GM19463 (cell line): Measurements from ENCODE around the gene B4GAT1.
A peak's percentile ranks its signal among the peaks of the same experiment; 100 is the strongest.
"Not testable (repeated sequence)": the region's sequence is repeated elsewhere in the genome, so short reads cannot be mapped to it uniquely, and the experiment has no call there.

Experiments used
- ATAC-seq: cut with Tn5 transposase; IDR thresholded peaks from one replicate; pipeline ENCODE4 v1.9.1; 2021; ENCODE audit warnings: mild to moderate bottlenecking, moderate library complexity; ENCODE audit not compliant: unreplicated experiment

Gene B4GAT1

DNA sequence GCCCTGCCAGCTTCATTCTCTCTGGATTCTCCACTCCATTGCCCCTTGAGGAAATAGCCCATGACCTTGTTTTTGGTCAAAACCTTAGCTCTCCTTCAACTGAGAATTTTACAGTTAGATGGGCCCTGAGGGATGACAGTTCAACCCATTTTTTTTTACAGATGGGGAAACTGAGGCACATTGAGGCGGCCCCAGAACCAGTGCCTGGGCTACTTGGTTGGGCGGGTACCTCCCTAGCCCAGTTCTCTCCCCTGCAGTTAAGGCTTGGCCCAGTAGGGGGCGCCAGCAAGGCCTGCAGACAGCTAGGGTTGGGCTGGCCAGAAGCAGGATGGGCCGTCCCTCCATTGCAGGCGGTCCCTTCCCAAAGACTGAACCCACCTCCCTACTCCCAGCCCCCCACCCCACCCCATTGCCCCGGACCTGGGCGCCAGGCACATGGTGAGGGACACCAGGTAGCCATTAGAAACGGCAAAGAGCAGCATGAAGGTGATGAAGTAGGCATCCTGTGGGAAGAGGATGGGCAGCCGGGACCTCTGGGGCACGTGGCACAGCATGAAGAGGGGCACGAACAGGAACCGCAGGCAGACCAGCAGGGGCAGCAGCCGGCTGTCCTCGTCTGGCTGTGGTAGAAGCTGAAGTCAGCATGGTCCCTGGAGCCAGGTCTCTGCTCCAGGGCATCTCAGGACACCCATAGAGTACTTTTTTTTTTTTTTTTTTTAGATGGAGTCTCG is 16.5 kb upstream of the B4GAT1 start:
- no peak for ATAC-seq

DNA sequence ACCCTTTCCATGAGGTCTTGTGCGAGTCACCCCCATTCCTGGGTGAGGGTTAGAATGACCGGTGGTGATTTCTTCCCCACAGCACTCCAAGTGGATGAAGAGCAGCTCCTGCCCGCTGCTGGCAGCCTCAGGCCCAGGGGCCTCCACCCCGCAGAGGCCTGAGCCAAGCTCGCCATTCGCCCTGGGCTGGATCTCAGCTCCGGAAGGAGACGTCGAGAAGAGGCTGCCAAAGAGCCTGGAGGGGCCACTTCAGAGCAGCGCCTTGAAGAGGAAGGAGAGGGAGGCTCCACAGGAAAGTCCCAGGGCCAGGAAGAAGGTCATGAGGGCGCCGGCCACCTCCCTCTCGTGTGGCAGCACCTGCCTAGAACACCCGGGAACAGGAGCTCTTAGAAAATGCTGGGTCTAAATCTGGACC is 15.8 kb upstream of the B4GAT1 start:
- no peak for ATAC-seq

DNA sequence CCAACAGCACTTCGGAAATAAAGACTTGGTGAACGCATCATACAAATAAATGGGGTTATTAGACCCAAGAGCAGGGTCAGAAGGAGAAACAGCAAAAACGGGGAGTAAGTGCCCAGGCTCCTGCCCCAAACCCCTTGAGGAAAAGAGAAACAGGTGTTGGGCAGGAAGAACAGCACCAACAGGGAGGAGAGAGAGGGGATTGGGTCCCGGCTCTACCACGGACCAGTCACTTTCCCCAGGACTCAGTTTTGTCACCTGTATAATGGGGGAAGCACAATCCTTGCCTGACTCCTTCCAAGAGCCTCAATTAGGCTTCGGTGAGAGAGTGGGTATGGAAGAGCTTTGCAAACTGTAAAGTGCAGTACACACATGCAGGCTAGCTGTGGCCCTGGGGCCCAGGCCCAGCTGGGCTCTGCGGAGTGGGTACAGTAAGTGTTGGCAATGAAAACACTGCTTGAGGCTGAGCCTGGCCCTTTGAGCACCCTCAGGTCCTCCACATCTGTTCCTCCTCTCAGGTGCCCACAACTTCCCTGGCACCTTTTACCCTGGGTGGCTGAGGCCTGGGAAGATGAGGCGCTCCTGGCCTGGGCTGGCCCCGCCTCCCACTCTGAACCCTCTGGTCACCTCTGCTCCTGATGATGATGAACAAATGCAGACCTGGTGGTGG is 15.2 kb upstream of the B4GAT1 start:
- no peak for ATAC-seq

DNA sequence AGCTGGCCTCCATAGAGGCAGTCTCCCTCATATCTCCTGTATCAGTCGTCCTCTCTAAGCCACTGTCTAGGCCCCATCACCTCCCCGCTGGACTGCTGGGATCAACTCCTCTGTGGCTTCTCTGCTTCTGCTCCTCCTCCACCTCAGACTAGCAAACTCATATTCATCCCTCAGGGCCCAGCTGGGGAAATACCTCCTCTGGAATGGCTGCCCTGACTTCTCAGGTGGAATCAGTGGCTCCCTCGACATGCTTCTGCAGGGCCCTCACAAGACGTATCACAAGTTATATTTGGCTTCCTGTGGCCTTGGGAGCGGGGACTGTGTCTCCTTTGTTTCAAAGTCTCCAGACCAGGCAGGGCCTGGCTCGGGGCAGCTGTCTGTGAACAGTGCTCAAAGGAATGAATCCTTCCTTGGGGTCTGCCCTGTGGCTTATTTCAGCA is 14.1 kb upstream of the B4GAT1 start:
- ATAC-seq, result no peak

DNA sequence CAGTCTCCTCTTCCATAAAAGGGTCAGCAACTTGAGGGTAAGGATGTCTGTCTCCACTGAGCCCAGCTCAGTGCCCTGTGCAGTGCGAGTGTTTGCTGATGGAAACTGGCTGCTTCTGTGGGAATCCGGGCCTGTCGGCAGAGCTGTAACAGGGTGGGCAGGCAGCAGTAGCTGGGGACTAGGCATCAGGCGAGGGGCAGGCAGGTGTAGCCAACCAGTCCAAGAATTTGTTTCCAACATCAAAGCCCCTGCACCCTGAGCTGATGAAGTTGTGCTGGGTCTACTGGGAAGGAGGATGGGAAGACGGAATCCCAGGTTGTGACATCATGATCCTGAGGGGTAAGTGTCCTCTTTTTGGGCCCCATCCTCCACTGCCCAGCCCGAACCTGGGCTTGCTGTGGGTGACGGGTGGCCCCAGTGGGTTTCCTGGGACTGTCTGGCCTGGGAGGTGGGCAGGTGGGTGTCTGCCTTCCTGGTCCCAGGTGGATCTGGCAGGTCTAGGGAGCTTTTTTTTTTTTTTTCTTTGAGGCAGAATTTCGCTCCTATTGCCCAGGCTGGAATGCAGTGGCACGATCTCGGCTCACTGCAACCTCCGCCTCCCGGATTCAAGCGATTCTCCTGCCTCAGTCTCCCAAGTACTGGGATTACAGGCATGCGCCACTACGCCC is 13.1 kb upstream of the B4GAT1 start:
- no peak for ATAC-seq

DNA sequence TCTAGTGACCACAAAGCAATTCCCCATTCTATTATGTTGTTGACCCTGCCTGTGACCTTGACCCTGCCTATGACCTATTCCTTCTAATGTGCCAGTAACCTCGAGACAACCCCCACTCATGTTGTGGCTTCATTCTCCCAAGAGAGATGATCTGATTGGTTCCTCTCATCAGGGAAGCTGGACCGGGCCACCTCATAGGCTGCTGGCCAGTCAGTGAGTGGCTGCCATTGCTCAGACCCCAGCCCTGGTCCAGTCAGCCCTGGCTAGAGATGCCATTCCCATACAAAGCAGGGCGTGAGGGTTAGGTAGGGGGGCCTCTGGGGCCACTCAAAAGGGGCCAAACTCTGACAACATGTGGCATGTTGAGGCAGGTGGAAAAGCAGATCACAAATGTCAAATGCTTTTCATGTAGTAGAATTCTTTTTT is 12.2 kb upstream of the B4GAT1 start:
- ATAC-seq, result no peak

DNA sequence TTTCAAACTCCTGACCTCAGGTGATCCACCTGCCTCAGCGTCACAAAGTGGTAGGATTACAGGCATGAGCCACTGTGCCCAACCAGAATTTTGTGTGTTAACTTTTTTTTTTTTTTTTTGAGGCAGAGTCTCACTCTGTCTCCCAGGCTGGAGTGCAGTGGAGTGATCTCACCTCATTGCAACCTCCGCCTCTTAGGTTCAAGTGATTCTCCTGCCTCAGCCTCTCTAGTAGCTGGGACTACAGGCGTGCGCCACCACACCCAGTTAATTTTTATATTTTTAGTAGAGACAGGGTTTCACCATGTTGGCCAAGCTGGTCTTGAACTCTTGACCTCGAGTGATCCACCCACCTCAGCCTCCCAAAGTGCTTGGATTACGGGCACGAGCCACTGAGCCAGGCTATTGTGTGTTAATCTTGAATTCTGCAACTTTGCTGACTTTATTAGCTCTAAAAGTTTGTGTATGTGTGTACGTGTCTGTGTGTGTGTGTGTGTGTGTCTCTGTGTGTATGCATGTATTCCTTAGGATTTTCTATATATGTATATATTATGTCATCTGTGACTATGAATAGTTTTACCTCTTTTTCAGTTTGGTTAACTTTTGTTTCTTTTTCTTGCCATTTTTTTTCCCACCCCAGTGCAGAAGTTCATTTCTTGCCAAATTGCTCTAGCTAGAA is 3.3 kb upstream of the B4GAT1 start:
- not testable (repeated sequence) for ATAC-seq

DNA sequence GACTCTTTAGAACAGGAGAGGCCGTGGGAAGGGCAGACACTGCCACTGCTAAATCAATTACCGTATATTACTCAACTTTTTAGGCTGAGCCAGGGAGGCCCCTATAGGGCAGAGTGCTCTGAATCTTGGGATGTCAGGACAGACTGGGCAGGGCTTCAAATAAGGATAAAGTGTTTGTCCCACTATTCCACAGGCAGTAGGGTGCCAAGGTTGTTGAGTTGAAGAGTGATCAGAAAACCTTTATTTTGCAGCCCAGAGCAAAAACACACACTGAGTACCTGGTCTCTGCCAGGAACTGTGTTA is 1.6 kb upstream of the B4GAT1 start:
- no peak for ATAC-seq

DNA sequence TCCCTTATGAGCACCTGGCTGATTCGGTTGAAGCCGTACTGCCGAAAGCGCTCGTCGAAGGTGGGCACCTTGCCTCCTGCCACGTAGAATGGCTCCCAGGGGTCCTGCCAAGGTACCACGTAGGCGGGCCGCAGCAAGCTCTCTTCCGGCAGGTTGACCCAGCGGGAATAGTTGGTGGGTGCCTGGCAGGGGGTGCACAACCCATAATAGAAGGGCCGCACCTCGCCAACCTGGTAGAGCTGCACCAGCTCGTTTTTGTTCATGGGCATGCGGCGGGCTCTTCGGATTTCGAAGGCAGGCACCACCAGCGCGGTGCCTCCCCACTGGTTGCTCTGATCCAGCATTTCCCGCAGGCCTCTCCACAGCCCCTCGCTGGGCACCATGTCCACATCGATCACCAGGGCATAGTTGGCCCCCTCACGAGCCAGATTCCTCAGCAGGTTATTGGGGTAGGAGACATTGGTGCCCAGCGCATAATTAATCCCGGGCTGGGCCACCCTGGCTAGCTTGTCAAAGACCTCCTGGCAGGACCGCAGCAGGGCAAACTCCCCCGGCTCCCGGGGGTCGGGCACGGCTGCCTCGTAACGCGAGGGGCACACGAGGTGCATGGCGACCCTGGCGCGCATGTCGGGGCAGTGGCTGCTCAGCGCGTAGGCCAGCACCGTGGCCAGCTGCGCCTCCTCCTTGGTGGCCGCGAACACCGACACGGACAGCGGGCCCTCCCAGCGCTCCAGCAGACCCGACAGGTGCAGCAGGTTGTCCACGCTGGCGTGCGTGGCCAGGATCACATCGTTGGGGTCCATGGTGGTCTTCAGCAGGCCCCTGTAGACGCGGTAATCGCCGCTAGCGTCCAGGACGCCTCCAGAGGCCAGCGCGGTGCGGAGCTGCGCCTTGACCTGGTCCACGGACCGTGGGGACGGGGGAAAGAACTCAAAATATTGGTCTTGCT is 679 bp downstream of the B4GAT1 start:
- no peak for ATAC-seq

DNA sequence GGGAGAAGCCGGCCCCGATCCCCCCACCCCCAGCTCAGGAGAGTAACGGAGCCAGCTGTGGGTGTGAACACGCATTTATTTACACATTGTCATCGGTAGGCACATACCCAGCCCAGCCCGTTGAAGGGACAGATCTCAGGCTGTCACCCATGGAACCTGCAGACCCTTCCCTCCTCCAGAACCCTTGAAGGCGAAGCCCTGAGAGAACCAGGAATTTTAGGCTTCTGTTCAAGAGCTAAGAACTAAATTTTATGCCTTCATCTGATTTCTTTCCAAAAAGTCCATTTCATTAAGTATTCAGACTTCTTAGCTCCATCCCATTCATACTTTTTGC is 2.1 kb downstream of the B4GAT1 start:
- no peak for ATAC-seq

DNA sequence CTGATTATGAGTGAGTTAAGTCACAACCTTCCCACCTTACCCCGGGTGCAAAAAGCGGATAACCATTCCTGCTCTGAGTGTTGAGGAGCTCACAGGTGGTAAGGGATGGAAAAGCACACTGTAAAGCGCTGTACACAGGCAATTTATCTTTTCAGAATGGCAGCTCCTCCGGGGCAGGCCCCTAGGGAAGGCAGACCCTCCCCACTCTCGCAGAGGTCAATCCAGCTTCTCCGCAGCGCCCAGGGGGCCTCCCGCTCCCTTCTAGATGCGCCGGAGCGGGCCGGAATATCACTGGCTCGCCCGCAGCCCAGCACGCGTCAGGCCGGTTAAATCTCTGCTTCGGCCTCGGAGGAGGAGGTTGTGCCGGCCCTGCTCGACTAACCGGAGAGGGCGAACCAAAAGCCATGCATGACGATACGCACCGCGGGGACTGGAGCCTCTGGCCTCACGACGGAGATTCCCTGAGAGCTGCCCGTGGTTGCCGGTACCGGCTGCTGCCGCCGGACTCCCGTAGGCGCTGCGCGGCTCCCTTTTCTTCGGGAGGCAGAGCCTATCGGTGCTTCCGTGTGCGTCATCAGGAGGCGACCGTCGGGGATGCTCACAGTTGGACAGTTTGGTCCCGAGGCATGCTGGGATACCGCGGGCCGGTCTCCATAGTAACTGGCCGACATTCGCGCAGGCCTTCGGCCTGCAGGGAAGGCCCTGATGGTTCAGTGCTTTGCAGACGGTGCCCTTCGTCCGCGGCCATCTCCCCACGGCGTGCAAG is 2.7 kb downstream of the B4GAT1 start, which contains the start of gene BRMS1:
Gene BRMS1 (minus strand): TSS at position 555 of the 766 bp plus-strand sequence. CDS start 2,870 bp downstream, outside the sequence.
- peak; percentile 70 for ATAC-seq

DNA sequence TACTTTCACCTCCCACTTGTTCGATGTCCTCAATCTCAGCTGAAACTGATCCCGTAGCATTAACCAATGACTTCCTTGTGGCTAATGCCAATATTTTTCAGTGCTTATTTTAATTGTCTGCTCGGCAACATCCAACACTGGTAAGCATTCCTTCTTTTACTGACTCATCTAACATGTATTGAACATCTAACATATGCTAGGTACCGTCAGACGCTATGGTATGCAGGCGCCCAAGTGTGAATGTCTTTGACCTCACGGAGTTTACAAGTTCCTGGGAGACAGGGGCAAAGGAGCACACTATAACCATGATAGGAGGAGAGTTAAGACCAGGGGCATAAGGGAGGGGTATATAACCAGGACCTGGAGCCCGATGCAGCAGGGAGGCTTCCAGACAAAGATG is 4.3 kb downstream of the B4GAT1 start:
- ATAC-seq, result no peak

DNA sequence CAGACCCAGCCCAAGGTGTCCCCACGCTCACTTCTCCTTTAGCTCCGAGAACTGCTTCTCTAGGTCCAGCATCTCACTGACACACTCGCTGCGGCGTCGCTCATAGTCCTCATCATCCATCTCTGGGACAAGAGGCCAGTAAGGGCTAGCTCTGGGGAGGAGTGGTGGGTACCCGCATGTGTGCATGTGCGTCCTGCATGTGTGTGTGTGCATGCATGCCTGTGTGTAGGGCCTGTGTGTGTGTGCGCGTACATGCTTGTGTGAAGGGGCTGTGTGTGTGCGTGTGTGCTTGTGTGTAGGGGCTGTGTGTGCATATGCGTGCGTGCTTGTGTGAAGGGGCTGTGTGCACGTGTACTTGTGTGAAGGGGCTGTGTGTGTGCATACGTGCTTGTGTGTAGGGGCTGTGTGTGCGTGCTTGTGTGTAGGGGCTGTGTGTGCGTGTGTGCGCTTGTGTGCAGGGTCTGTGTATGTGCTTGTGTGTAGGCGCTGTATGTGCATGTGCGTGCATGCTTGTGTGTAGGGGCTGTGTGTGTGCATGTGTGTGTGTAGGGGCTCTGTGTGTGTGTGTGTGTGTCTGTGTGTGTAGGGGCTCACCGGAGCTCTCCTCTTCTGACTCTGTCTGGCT is 5.8 kb downstream of the B4GAT1 start:
- ATAC-seq, result no peak

DNA sequence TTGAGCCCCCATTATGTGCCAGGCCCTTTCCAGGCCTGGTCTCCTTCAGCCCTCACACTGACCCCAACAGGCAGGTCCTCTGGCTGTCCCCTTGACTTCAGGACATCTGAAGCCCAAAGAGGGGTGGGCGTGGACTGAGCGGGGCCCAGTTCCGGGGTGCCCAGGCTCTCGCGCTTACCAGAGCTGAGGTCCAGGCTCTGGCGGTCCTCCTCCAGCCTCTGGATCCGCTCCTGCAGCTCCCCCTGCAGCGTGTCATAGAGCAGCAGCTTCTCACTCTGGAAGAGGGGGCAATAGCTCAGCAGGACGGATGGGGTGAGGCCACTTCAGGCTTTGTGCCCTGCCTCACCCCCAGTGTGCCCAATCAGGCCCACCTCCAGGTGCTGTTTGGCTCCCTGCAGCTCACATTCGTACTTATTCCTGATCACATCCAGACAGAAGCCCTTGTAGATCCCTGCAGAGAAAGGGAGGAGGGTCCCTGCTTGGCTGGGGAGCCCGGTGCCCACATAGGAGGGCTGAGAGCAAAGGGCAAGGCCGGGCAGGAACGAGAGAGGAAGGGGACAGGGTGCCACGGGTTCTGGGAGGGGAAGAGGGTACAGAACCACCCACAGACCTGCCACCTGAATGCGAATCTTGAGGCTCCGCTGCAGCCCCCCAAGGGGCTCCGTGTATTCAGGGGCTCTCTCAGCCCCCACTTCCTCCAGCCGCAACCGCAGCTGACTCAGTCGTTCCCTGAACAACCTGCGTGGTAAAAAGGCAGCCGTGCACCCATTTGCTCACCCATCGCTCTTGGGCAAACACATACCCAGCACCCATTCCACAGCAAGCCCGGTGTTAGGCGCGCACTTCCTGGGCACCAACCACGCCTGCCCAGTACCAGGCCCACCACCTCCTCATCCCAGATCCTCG is 6.6 kb downstream of the B4GAT1 start:
- no peak for ATAC-seq

DNA sequence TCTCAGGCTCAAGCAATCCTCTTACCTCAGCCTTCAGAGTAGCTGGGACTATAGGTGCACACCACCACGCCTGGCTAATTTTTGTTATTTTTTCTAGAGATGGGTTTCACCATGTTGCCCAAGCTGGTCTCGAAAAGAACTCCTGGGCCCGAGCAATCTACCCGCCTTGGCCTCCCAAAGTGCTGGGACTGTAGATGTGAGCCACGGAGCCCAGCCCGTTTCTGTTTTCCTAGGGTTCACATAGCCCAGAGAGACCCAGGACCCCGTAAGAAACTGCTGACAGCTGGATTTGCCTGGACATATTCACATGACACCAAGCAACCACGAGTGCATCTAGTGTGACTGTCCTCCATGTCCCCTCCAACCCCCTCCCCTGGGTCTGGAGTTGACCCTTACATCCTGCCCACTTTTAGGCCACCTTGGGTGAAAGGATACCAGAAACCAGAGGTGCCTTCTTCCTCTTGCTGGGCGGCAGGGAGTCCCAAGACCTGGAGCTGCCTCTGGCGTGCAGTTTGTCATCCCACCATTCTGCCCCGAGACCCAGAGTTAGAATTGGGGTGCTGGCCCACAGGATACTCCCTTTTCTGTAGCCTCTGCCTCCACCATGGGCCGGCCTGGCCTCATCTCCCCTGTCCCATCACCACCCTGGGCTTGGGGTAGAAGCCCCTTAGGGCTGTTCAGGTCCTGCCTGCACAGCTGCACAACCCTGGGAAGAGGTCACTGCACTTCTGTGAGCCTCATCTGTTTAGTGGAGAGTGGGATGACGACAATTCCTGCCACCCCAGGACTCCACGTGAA is 7.5 kb downstream of the B4GAT1 start:
- ATAC-seq, result no peak

DNA sequence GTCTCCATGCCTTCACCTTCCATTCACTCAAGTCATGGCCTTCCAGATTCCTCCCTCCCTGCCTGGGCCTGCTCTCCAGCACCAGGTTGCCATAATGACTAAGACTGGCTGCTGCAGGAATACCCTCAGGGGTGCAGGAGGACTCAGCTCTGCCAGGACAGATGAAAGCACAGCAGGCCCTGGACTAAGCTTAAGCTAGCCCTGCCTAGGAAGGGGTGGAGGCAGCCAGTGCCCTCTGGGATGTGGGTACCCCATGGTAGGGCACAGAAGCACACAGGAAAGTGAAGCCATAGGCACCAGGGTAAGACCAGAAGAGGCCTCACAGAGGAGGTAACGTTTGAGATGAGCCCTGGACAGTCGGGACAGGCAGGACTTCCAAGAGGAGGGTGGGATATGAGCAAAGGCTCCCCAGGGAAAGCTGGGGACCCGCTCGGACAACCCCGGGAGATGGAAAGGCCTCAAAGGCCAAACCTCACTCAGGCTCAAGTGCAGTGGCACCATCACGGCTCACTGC is 8.2 kb downstream of the B4GAT1 start:
- ATAC-seq, result no peak
